ENCODE data around the gene PRKAG2.

The PRKAG2 gene

GRCh38 chr7:151744051-151744580, 132.8 kb downstream of the PRKAG2 start:
- no peak overlapping the region for H3K4me3 ChIP-seq (ENCODE audit: low read depth, low read length)
- DNase-seq (ENCODE audit: low read depth) = no peak

GRCh38 chr7:151743481-151743983, 133.4 kb downstream of the PRKAG2 start:
- no peak for DNase-seq (ENCODE audit: low read depth)
- no peak overlapping the region for H3K4me3 ChIP-seq (ENCODE audit: low read depth, low read length)

- H3K4me3 ChIP-seq (ENCODE audit: low read depth, low read length) = no peak overlapping the region
- DNase-seq (ENCODE audit: low read depth) = no peak
Observed at GRCh38 chr7:151742713-151743480, 134.0 kb downstream of the PRKAG2 start.

GRCh38 chr7:151741585-151741984, 135.3 kb downstream of the PRKAG2 start:
- H3K4me3 ChIP-seq (ENCODE audit: low read depth, low read length) = no peak overlapping the region
- no peak for DNase-seq (ENCODE audit: low read depth)

GRCh38 chr7:151740081-151740851, 136.6 kb downstream of the PRKAG2 start:
- DNase-seq (ENCODE audit: low read depth) = no peak
- no peak overlapping the region for H3K4me3 ChIP-seq (ENCODE audit: low read depth, low read length)

- DNase-seq (ENCODE audit: low read depth) = no peak
- no peak overlapping the region for H3K4me3 ChIP-seq (ENCODE audit: low read depth, low read length)
Observed at GRCh38 chr7:151738925-151739324, 138.0 kb downstream of the PRKAG2 start.

GRCh38 chr7:151736403-151736909, 140.5 kb downstream of the PRKAG2 start:
- peak; percentile 95 for DNase-seq (ENCODE audit: low read depth)
- peak overlapping the region; percentile 27 for H3K4me3 ChIP-seq (ENCODE audit: low read depth, low read length)

- DNase-seq (ENCODE audit: low read depth) = no peak
- peak overlapping the region; percentile 27 for H3K4me3 ChIP-seq (ENCODE audit: low read depth, low read length)
Observed at GRCh38 chr7:151735851-151736402, 141.0 kb downstream of the PRKAG2 start.

GRCh38 chr7:151735186-151735850, 141.6 kb downstream of the PRKAG2 start:
- no peak for DNase-seq (ENCODE audit: low read depth)
- H3K4me3 ChIP-seq (ENCODE audit: low read depth, low read length) = peak overlapping the region; percentile 27

- H3K4me3 ChIP-seq (ENCODE audit: low read depth, low read length) = no peak overlapping the region
Observed at GRCh38 chr7:151732834-151733592, 143.9 kb downstream of the PRKAG2 start.

GRCh38 chr7:151732292-151732691, 144.6 kb downstream of the PRKAG2 start:
- H3K4me3 ChIP-seq (ENCODE audit: low read depth, low read length) = no peak overlapping the region
- no peak for DNase-seq (ENCODE audit: low read depth)

More at GRCh38 chr7:151732834-151733592, 143.9 kb downstream of the PRKAG2 start:
- DNase-seq (ENCODE audit: low read depth) = no peak

GRCh38 chr7:151731022-151731441, 145.9 kb downstream of the PRKAG2 start:
- H3K4me3 ChIP-seq (ENCODE audit: low read depth, low read length) = no peak overlapping the region
- no peak for DNase-seq (ENCODE audit: low read depth)

GRCh38 chr7:151730591-151730990, 146.3 kb downstream of the PRKAG2 start:
- H3K4me3 ChIP-seq (ENCODE audit: low read depth, low read length) = no peak overlapping the region
- DNase-seq (ENCODE audit: low read depth) = no peak

GRCh38 chr7:151729521-151729921, 147.4 kb downstream of the PRKAG2 start:
- no peak for DNase-seq (ENCODE audit: low read depth)
- H3K4me3 ChIP-seq (ENCODE audit: low read depth, low read length) = no peak overlapping the region

- DNase-seq (ENCODE audit: low read depth) = no peak
- no peak overlapping the region for H3K4me3 ChIP-seq (ENCODE audit: low read depth, low read length)
Observed at GRCh38 chr7:151728746-151729145, 148.2 kb downstream of the PRKAG2 start.

- no peak overlapping the region for H3K4me3 ChIP-seq (ENCODE audit: low read depth, low read length)
- DNase-seq (ENCODE audit: low read depth) = no peak
Observed at GRCh38 chr7:151728286-151728660, 148.6 kb downstream of the PRKAG2 start.

- H3K4me3 ChIP-seq (ENCODE audit: low read depth, low read length) = no peak overlapping the region
Observed at GRCh38 chr7:151727579-151728285, 149.2 kb downstream of the PRKAG2 start.

More at GRCh38 chr7:151727579-151728285, 149.2 kb downstream of the PRKAG2 start:
- peak; percentile 75 for DNase-seq (ENCODE audit: low read depth)

Data from skeletal muscle cell (primary cell).